H1 (cell line): ENCODE results near the gene LAG3. TPM values are rescaled to one million over a fixed set of nuclear protein-coding genes. Genes with fewer than 3 reads are reported as not detected.
A peak's percentile ranks its signal among the peaks of the same experiment; 100 is the strongest.

Source experiments
- CTCF ChIA-PET: fragments of 300-600 bp; sonication (Branson Sonifier 250); formaldehyde crosslinking; loops from one replicate; lab custom pipeline; 2021; ENCODE audit not compliant: partially characterized antibody; lab: Charles Lee
- POLR2A ChIA-PET: fragments of 300-600 bp; sonication (Branson Sonifier 250); formaldehyde crosslinking; loops from one replicate; lab custom pipeline; 2021; ENCODE audit warnings: inconsistent platforms; ENCODE audit not compliant: partially characterized antibody; lab: Charles Lee
- DNase-seq, 2 experiments: peaks; one replicate each; pipeline versions ENCODE4 v3.0.0 to v3.0.0-alpha.2; 2010 to 2022; ENCODE audit warnings: low spot score in 2 of 2, low read depth in 1 of 2, mixed read lengths in 1 of 2
- FAIRE-seq: peaks from 2 replicates; lab custom pipeline; 2011; peaks lifted over from hg19 to GRCh38; lab: Jason Lieb, UNC
- H2AFZ ChIP-seq: 2 replicates; pipeline ENCODE4 v1.8.1; 2012; ENCODE audit warnings: low read length, inconsistent platforms
- H2AK5ac ChIP-seq: 2 replicates; pipeline ENCODE4 v1.6.1; 2013; ENCODE audit warnings: low read depth, low read length
- H2BK120ac ChIP-seq: replicated peaks from 2 replicates; pipeline ENCODE3; 2013; ENCODE audit warnings: low read depth, low read length, inconsistent platforms
- H2BK12ac ChIP-seq: 2 replicates; pipeline ENCODE4 v1.6.1; 2013; ENCODE audit warnings: low read depth, low read length
- H2BK15ac ChIP-seq: 2 replicates; pipeline ENCODE4 v1.6.1; 2013; ENCODE audit warnings: low read length
- H2BK20ac ChIP-seq: 2 replicates; pipeline ENCODE4 v1.6.1; 2013; ENCODE audit warnings: low read length
- H2BK5ac ChIP-seq: 2 replicates; pipeline ENCODE4 v1.6.1; 2013; ENCODE audit warnings: low read depth, low read length
- H3K14ac ChIP-seq: 2 replicates; pipeline ENCODE4 v1.6.1; 2013; ENCODE audit warnings: inconsistent platforms; ENCODE audit not compliant: insufficient read length
- H3K18ac ChIP-seq: 2 replicates; pipeline ENCODE4 v1.6.1; 2013; ENCODE audit warnings: low read length; ENCODE audit errors: extremely low read depth
- H3K23ac ChIP-seq: 2 replicates; pipeline ENCODE4 v1.6.1; 2013; ENCODE audit warnings: inconsistent platforms; ENCODE audit not compliant: insufficient read length
- H3K23me2 ChIP-seq: 2 replicates; pipeline ENCODE4 v1.6.1; 2013; ENCODE audit warnings: low read depth, low read length
- H3K27ac ChIP-seq: 2 replicates; pipeline ENCODE4 v1.6.1; 2011; ENCODE audit warnings: low read depth, low read length, inconsistent platforms
- H3K27me3 ChIP-seq, 4 experiments: replicated peaks in 1 of 4; 1 replicate in 1 of 4; 2 replicates in 3 of 4; pipeline versions ENCODE4 v1.6.1 to v1.8.1; 2011 to 2013; ENCODE audit warnings: low read length in 3 of 4, mild to moderate bottlenecking in 3 of 4, inconsistent platforms in 2 of 4, mixed read lengths in 2 of 4, moderate library complexity in 1 of 4; ENCODE audit not compliant: control insufficient read depth in 3 of 4, insufficient read depth in 3 of 4; ENCODE audit errors: extremely low read depth in 1 of 4
- H3K36me3 ChIP-seq, 4 experiments: 2 replicates each; pipeline versions ENCODE4 v1.6.1 to v1.8.1; 2011 to 2013; ENCODE audit warnings: mild to moderate bottlenecking in 4 of 4, low read length in 3 of 4, moderate library complexity in 2 of 4, control low read depth in 1 of 4, inconsistent platforms in 1 of 4; ENCODE audit not compliant: insufficient read depth in 4 of 4, control insufficient read depth in 2 of 4
- H3K4ac ChIP-seq: replicated peaks from 2 replicates; pipeline ENCODE3; 2013; ENCODE audit warnings: low read length, low read depth, mixed read lengths, inconsistent platforms; ENCODE audit not compliant: insufficient read length
- H3K4me1 ChIP-seq, 4 experiments: replicated peaks in 1 of 4; 1 replicate in 1 of 4; 2 replicates in 3 of 4; pipeline versions ENCODE4 v1.6.1 to v1.8.1; 2011 to 2013; ENCODE audit warnings: low read length in 3 of 4, inconsistent platforms in 2 of 4, mixed read lengths in 1 of 4; ENCODE audit not compliant: insufficient read depth in 4 of 4, control insufficient read depth in 3 of 4
- H3K4me2 ChIP-seq, 2 experiments: 2 replicates each; pipeline versions ENCODE4 v1.6.1 to v1.8.1; 2011 to 2013; ENCODE audit warnings: low read depth in 2 of 2, low read length in 2 of 2, control low read depth in 1 of 2, inconsistent platforms in 1 of 2, mild to moderate bottlenecking in 1 of 2; ENCODE audit not compliant: insufficient read depth in 1 of 2
- H3K4me3 ChIP-seq, 4 experiments: fragments of 200-600, 300-600 bp in 1 of 4; sonication (generic), shearing (Covaris generic), sonication (Bioruptor Twin) in 1 of 4; 2 replicates each; pipeline versions ENCODE4 v1.5.1 to v1.8.1; 2011 to 2016; ENCODE audit warnings: low read length in 4 of 4, low read depth in 3 of 4, control low read depth in 2 of 4, inconsistent platforms in 2 of 4, mild to moderate bottlenecking in 2 of 4, mixed read lengths in 1 of 4, moderate library complexity in 1 of 4; ENCODE audit not compliant: insufficient read depth in 2 of 4; ENCODE audit errors: extremely low read depth in 1 of 4
- H3K56ac ChIP-seq: replicated peaks from 2 replicates; pipeline ENCODE3; 2013; ENCODE audit warnings: low read depth, mild to moderate bottlenecking, mixed read lengths, low read length, inconsistent platforms; ENCODE audit not compliant: insufficient read length
- H3K79me1 ChIP-seq: 2 replicates; pipeline ENCODE4 v1.6.1; 2013; ENCODE audit warnings: low read depth, low read length, control low read depth
- H3K79me2 ChIP-seq, 2 experiments: 2 replicates each; pipeline versions ENCODE4 v1.6.1 to v1.8.1; 2012 to 2013; ENCODE audit warnings: low read length in 2 of 2, mild to moderate bottlenecking in 2 of 2, inconsistent platforms in 1 of 2; ENCODE audit not compliant: insufficient read depth in 2 of 2, control insufficient read depth in 1 of 2
- H3K9ac ChIP-seq, 4 experiments: replicated peaks in 1 of 4; 1 replicate in 1 of 4; 2 replicates in 3 of 4; pipeline versions ENCODE4 v1.6.1 to v1.8.1; 2011 to 2013; ENCODE audit warnings: low read depth in 3 of 4, low read length in 3 of 4, control low read depth in 2 of 4, mild to moderate bottlenecking in 2 of 4, moderate library complexity in 2 of 4, inconsistent platforms in 1 of 4; ENCODE audit errors: extremely low read depth in 1 of 4
- H3K9me3 ChIP-seq, 2 experiments: 2 replicates each; pipeline versions ENCODE4 v1.6.1 to v1.8.1; 2012 to 2013; ENCODE audit warnings: mild to moderate bottlenecking in 2 of 2, moderate library complexity in 2 of 2, control low read depth in 1 of 2, inconsistent platforms in 1 of 2, low read depth in 1 of 2, low read length in 1 of 2, mixed read lengths in 1 of 2; ENCODE audit not compliant: insufficient read depth in 2 of 2
- H4K20me1 ChIP-seq, 2 experiments: replicated peaks in 1 of 2; 2 replicates each; pipeline versions ENCODE3 to v1.8.1; 2011 to 2013; ENCODE audit warnings: inconsistent platforms in 2 of 2, low read length in 2 of 2, mild to moderate bottlenecking in 1 of 2; ENCODE audit not compliant: insufficient read depth in 2 of 2, control insufficient read depth in 1 of 2
- H4K5ac ChIP-seq: 2 replicates; pipeline ENCODE4 v1.6.1; 2013; ENCODE audit warnings: low read length, low read depth, mixed read lengths, inconsistent platforms; ENCODE audit not compliant: insufficient read length
- H4K8ac ChIP-seq: 2 replicates; pipeline ENCODE4 v1.8.0; 2013; ENCODE audit warnings: mild to moderate bottlenecking, moderate library complexity, low read length, inconsistent platforms; ENCODE audit not compliant: insufficient read depth; ENCODE audit errors: extremely low read depth
- H4K91ac ChIP-seq: replicated peaks from 2 replicates; pipeline ENCODE3; 2013; ENCODE audit warnings: low read length, mixed read lengths, inconsistent platforms; ENCODE audit not compliant: insufficient read length
- BACH1 ChIP-seq: IDR thresholded peaks from 2 replicates; pipeline ENCODE4 v1.6.1; 2012; ENCODE audit warnings: low read length, improper control_type of control experiment
- CBX5 ChIP-seq: fragments of 300-800, 300-1000 bp; sonication (generic); IDR thresholded peaks from 2 replicates; pipeline ENCODE4 v1.7.1; 2016; ENCODE audit warnings: antibody characterized with exemption, low read length, low read depth
- CHD1 ChIP-seq: IDR thresholded peaks from 2 replicates; pipeline ENCODE4 v1.6.1; 2012; ENCODE audit warnings: low read depth, low read length, improper control_type of control experiment
- CTBP2 ChIP-seq: IDR thresholded peaks from 2 replicates; pipeline ENCODE4 v1.7.0; 2011; ENCODE audit warnings: borderline replicate concordance, mild to moderate bottlenecking, moderate library complexity, mixed read lengths, low read length; ENCODE audit not compliant: insufficient read depth, insufficient read length
- GTF2F1 ChIP-seq: IDR thresholded peaks from 2 replicates; pipeline ENCODE4 v1.6.1; 2012; ENCODE audit warnings: low read depth, low read length, improper control_type of control experiment, borderline replicate concordance
- KDM4A ChIP-seq: IDR thresholded peaks from one replicate; pipeline ENCODE4 v1.7.1; 2012; ENCODE audit warnings: low read depth, mild to moderate bottlenecking, moderate library complexity, low read length, inconsistent platforms; ENCODE audit not compliant: severe bottlenecking
- NANOG ChIP-seq: IDR thresholded peaks from 2 replicates; pipeline ENCODE4 v1.6.1; 2011; ENCODE audit warnings: low read length, low read depth, mild to moderate bottlenecking, inconsistent platforms; ENCODE audit not compliant: insufficient read depth, poor library complexity, severe bottlenecking
- RAD21 ChIP-seq, 2 experiments: IDR thresholded peaks in 1 of 2; conservative IDR thresholded peaks in 1 of 2; 2 replicates each; pipeline ENCODE4 v1.6.1; 2011; ENCODE audit warnings: low read depth in 2 of 2, low read length in 2 of 2, improper control_type of control experiment in 1 of 2, inconsistent platforms in 1 of 2, mild to moderate bottlenecking in 1 of 2, moderate library complexity in 1 of 2
- RBBP5 ChIP-seq: IDR thresholded peaks from 2 replicates; pipeline ENCODE4 v1.7.1; 2012; ENCODE audit warnings: low read depth, mild to moderate bottlenecking, inconsistent platforms, low read length, moderate library complexity, borderline replicate concordance
- SUZ12 ChIP-seq: fragments of 200-600 bp; sonication (generic); IDR thresholded peaks from 2 replicates; pipeline ENCODE4 v1.6.1; 2012; ENCODE audit warnings: mild to moderate bottlenecking, inconsistent platforms, low read length, moderate library complexity, mixed read lengths
- TAF1 ChIP-seq: IDR thresholded peaks from 2 replicates; pipeline ENCODE4 v1.6.1; 2011; ENCODE audit warnings: mild to moderate bottlenecking, low read depth, low read length
- TAF7 ChIP-seq: optimal IDR thresholded peaks from 2 replicates; pipeline ENCODE3; 2011; ENCODE audit warnings: low read depth, mild to moderate bottlenecking, inconsistent platforms, low read length, moderate library complexity, borderline replicate concordance
- WGBS, 2 experiments: shearing (Covaris generic) in 1 of 2; methylation state at CpG; one replicate each; pipeline versions ENCODE4 v1.1.6 to v1.1.7; 2013 to 2015; ENCODE audit warnings: low lambda C conversion rate in 2 of 2, mixed read lengths in 2 of 2, inconsistent platforms in 1 of 2, low coverage in 1 of 2, missing lambda C conversion rate in 1 of 2; ENCODE audit not compliant: insufficient replicate concordance in 2 of 2, insufficient coverage in 1 of 2, insufficient read length in 1 of 2; ENCODE audit errors: extremely low coverage in 1 of 2, missing lambda C conversion rate in 1 of 2; 5-methylcytosine and 5-hydroxymethylcytosine counted together
- polyA plus RNA-seq, 7 experiments: library from polyadenylated mRNA; depleted of rRNA in 3 of 7; stranded (reverse) in 5 of 7; unstranded in 2 of 7; fragments of >200 nt in 5 of 7; fragments of 200-250 nt in 2 of 7; gene quantifications; 1 replicate in 5 of 7; 2 replicates in 1 of 7; 4 replicates in 1 of 7; pipeline versions ENCODE4 v1.2.1 to v1.2.3, GENCODE V29; 2011 to 2013; ENCODE audit warnings: missing spikeins in 2 of 7, mixed read lengths in 2 of 7
- total RNA-seq: library from RNA; stranded (reverse); fragmentation: NEBNext Ultra II Directional; extraction: Animal tissue kit (Norgen Biotek cat#: 25700); gene quantifications from 2 replicates; pipeline ENCODE4 v1.2.1, GENCODE V29; 2021

LAG3 gene
- total and polyA plus RNA-seq, 2 of the 8 experiments (the other 6 are each of a cell fraction or from before 2014, with no cell fraction given), result 1.1 to 3.1 TPM

DNA sequence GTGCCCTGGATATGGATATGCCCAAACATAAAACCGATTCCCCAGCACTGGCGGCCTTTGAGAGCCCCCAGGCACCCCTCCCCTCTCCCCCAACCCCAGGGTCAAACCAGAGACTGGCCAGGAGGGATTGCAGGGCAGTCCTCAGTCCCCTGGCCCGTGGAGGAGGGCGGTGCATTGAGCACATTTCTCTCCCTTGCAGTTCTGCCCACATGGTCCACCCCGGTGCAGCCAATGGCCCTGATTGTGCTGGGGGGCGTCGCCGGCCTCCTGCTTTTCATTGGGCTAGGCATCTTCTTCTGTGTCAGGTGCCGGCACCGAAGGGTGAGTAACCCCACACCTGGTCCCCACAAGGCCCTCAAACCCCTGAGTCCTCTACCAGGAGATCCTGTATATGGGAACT is 45.9 kb downstream of the LAG3 start:
- peaks cover 0 to 2% of the 10 kb centered on the region in 2 experiments; a peak in 1 of 4 replicates for H3K9me3 ChIP-seq
- H4K8ac ChIP-seq, result no peak overlapping the region; the same call in 1 of the 2 replicates
- peak in 1 of 2 experiments; percentile 77 for DNase-seq
- H4K91ac ChIP-seq, result peak overlapping the region; percentile 100
- no peak overlapping the region for H3K4ac ChIP-seq
- peak overlapping the region; percentile 95 for H2BK12ac ChIP-seq
- H3K79me2 ChIP-seq, result no peaks in the 10 kb centered on the region
- peak overlapping the region; percentile 80; the same call in 1 of the 2 replicates for H3K18ac ChIP-seq
- H2BK120ac ChIP-seq, result no peak overlapping the region
- H2BK20ac ChIP-seq, result peak overlapping the region; percentile 75; the same call in 1 of the 2 replicates
- WGBS, 2 experiments, result 41% methylated on average over 8 of the region's 10 CpGs; no CpG with 5 or more reads in 1 of the 2 experiments
- peaks cover 20% of the 10 kb centered on the region for H3K23me2 ChIP-seq
- peak overlapping the region; percentile 55 for H4K5ac ChIP-seq
- H3K56ac ChIP-seq, result no peak overlapping the region
- H3K14ac ChIP-seq, result no peak overlapping the region
- H3K4me1 ChIP-seq, result peaks cover 4 to 46% (median 27%) of the 10 kb centered on the region in 4 experiments
- H3K4me3 ChIP-seq, result peak overlapping the region in 3 of 4 experiments; percentile 27 to 46 (median 27); a peak in 5 of 8 replicates
- H2AK5ac ChIP-seq, result peak overlapping the region; percentile 100
- H3K9ac ChIP-seq, result no peak overlapping the region
- peaks cover 0 to 6% (median 1%) of the 10 kb centered on the region in 4 experiments; a peak in 4 of 7 replicates for H3K27me3 ChIP-seq
- peak overlapping the region; percentile 99; the same call in 1 of the 2 replicates for H2BK15ac ChIP-seq
- no peaks in the 10 kb centered on the region; the same call in 1 of the 2 replicates for H3K79me1 ChIP-seq
- no peak overlapping the region for H2AFZ ChIP-seq
- peak overlapping the region; percentile 53 to 94 for H3K4me2 ChIP-seq
- H3K27ac ChIP-seq, result no peak overlapping the region
- H3K36me3 ChIP-seq, result no peaks in the 10 kb centered on the region; a peak in 1 of 8 replicates
- peak overlapping the region; percentile 60 for H2BK5ac ChIP-seq
- no peak for FAIRE-seq
- H3K23ac ChIP-seq, result no peak overlapping the region
- CTCF ChIA-PET, result interaction anchor here (2.0 to 23.7 kb wide), 3 partner anchors 39 to 64 kb away, joined by 5 to 532 read pairs (median 296); partner anchors contain the start of genes CD4, LAG3, MLF2 and PTMS
- POLR2A ChIA-PET, result interaction anchor here (1.1 to 27.1 kb wide), 9 partner anchors 10 to 58 kb away, joined by 3 to 388 read pairs (median 4); partner anchors contain the start of genes CDCA3, GNB3, P3H3 and PTMS
- peaks cover 0 to 6% of the 10 kb centered on the region in 2 experiments for H4K20me1 ChIP-seq
- no peak for TF ChIP-seq SUZ12
- no peak for TF ChIP-seq GTF2F1
- no peak for TF ChIP-seq CTBP2
- no peak for TF ChIP-seq RBBP5
- TF ChIP-seq TAF7, result no peak
- TF ChIP-seq TAF1, result no peak
- no peak for TF ChIP-seq NANOG
- no peak for TF ChIP-seq CHD1
- no peak for TF ChIP-seq BACH1
- TF ChIP-seq RAD21 (IDR thresholded peaks at IDR 0.05 in 1 of 2, conservative IDR thresholded peaks at IDR 0.05 in 1 of 2; ENCODE audit: low read depth in 2 of 2, low read length in 2 of 2), result no peak
- TF ChIP-seq KDM4A, result no peak
- no peak for TF ChIP-seq CBX5
